GM21825 (cell line): Measurements from ENCODE around the gene MUCL3.
"Not testable (repeated sequence)": the region's sequence is repeated elsewhere in the genome, so short reads cannot be mapped to it uniquely, and the experiment has no call there.

ENCODE experiments used
- ATAC-seq: cut with Tn5 transposase; IDR thresholded peaks from one replicate; pipeline ENCODE4 v1.9.1; 2021; ENCODE audit warnings: mild to moderate bottlenecking, moderate library complexity; ENCODE audit not compliant: unreplicated experiment

The MUCL3 gene

DNA sequence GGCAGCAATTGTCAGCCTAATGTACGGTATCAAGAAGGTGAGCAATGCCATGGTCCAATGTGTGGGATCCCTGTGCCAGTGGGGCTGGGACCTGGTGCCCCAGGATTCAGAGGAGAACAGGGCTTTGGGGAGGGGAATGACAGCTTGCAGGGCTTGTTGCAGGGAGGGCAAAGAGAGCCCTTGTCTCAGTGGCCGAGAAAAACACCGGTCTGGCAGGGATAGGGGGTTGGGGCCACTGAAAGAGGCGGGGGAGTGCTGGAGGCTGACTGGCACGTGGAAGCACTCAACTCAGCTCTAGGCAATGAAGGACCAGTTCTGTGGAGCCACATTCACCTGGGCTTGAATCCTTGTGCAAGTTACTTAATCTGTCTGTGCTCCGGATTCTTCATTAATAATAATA is 3.5 kb upstream of the MUCL3 start:
- no peak for ATAC-seq

DNA sequence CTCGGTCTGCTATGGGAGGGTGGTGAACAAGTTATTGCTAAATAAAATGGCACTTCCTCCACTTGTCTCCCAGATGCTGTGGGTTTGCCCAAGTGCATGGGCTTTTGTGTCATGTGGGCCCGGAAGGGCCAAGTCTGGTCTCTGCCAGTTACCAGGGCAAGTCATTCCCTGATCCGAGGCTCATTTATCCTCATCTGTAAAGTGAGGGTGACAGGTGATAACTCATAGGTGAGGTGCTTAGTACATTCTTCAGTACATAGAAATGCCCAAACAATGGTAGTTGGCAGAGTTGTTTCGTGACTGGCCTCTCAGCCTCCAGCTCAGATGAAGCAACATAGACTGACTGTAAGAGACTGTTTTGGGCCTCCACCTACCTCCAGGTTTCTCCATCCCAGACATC is 2.0 kb upstream of the MUCL3 start:
- no peak for ATAC-seq

- ATAC-seq, result no peak
Measured at GRCh38 chr6:30939473-30939872, 1.3 kb upstream of the MUCL3 start.

- ATAC-seq, result no peak
Measured at GRCh38 chr6:30942338-30943060, 1.7 kb downstream of the MUCL3 start.

GRCh38 chr6:30944051-30944450 is 3.3 kb downstream of the MUCL3 start:
- ATAC-seq, result no peak

DNA sequence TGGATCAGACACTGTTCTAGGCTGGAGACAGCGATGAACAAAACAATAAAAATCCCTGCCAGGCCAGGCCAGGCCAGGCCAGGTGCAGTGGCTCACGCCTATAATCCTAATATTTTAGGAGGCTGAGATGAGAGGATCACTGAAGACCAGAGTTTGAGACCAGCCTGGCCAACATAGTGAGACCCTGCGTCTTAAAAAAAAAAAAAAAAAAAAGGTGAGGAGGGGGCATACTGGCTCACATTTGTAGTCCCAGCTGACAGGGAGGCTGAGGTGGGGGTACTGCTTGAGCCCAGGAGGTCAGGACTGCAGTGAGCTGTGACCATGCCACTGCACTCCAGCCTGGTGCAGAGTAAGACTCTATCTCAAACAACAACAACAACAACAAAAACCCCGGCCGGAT is 4.5 kb downstream of the MUCL3 start:
- no peak for ATAC-seq

DNA sequence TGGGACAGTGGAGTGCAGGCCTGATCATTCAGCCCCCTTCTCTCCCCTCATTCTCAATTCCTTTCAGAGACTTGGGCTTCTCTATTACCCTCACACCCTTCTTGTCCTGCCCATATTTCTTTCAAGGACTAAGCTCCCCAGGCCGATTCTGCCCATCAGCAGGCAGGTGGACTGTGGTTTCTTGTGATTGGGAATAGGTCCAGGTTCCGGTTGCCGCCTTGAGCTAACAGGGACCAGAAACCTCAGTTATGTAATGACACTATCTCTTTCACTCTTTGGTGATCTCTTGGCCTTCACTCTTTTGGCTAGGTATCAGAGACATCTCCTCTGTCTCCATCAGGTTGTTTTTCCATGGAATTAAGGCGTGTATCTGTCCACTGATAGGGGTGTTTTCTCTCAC is 6.5 kb downstream of the MUCL3 start:
- ATAC-seq, result no peak

DNA sequence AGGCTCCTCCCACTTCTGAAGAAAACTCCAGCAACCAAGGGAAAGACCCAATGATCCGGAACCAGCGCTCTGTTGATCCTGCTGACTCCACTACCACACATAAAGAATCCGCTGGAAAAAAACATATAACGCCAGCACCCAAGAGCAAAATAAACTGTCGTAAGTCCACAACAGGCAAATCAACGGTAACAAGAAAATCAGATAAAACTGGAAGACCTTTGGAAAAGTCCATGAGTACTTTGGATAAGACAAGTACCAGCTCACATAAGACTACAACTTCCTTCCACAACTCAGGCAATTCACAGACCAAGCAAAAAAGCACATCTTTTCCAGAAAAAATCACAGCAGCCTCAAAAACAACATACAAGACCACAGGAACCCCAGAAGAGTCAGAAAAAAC is 8.0 kb downstream of the MUCL3 start:
- no peak for ATAC-seq

DNA sequence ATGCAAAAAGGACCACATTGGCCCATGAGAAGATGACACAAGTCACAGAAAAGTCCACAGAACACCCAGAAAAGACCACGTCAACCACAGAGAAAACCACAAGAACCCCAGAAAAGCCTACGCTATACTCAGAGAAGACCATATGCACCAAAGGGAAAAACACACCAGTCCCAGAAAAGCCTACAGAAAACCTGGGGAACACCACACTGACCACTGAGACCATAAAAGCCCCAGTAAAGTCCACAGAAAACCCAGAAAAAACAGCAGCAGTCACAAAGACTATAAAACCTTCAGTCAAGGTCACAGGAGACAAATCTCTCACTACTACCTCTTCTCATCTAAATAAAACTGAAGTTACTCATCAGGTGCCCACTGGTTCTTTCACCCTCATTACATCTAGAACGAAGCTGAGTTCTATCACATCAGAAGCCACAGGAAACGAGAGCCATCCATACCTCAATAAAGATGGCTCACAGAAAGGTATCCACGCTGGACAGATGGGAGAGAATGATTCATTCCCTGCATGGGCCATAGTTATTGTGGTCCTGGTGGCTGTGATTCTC is 11.2 kb downstream of the MUCL3 start:
- ATAC-seq, result no peak

DNA sequence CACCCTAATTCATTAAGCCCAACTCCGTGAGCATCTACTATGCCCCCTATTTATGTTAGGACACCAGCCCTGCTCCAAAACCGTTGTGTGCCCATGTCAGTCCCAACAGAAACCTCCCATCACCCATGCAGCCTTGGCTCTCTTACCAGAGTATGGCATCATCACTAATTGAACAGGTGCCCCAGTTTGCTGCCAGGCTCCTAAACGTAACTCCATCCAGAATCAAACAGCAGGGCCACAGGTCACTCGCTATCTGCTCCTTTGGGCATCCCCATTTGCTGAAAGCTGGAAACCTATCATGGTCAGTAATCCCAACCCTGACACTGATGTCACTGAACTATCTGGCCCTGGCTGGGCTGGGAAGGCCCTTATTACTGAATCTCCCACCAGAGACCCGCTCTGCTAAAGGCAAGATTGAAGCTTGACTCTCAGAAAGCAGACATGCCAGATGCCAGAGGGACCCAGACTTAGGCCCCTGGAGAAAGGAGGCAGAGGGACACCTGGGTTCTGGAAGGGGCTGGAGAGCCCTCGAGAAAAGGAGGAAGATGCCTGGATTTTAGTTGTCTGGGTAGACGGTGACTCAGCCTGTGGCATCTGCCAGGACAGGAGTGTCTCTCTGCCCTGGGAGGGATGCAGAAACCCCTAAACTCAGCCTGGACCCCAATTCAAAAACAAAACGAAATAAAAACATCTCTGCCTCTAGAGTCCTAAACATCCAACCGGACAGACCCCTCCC is 14.0 kb downstream of the MUCL3 start:
- ATAC-seq, result no peak

GRCh38 chr6:30955367-30956042 is 14.7 kb downstream of the MUCL3 start:
- peak; percentile 61 for ATAC-seq

DNA sequence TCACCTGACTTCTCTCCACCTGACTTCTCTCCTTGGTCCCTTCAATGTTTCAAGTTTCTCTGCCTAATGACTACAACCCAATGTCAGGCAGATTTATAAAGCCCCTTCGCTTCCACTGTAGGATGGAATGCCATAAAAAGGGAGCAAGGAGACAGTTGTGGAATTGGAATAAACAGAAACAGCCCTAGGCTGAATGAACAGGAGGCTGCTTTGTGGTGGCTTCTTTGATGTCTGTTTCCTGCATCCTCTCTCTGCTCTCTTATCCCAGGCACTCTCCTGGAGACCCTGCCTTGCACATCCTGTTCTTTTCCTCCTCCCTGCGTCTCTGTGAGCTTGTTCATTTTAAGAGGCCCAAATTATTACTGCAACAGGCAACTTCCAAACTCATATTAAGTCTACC is 16.9 kb downstream of the MUCL3 start:
- no peak for ATAC-seq

DNA sequence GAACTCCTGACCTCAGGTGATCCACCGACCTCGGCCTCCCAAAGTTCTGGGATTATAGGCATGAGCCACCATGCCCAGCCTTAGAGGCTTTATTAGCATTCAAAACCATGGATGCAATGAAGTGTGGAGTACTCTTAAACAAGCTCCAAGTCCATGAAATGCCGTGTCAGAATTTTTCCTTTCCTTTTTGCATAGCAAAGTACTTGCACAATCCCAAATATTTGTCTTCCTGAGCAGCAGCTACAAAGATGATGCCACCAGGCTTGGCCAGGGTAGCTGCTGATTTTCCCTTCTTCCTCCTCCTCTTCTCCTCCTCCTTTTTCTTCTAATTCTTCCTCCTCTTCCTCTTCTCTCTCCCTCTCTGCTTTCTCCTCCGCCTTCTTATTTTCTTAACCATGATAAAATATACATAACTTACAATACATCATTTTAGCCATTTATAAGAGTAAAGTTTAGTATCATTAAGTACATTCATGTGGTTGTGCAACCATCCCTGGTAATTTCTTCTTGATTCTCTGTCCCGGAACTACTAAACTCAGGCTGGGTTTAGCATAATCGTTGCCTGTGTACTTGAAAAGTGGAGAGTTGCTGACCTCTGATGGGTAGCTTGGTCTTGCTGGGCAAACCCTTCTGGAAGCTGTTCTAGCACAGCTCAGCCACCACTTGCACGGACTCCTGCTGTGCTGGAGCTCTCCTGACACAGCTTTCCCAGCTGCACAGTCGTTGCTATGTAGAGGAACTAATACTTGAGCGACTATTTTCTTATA is 20.3 kb downstream of the MUCL3 start:
- ATAC-seq, result no peak

GRCh38 chr6:30962716-30963115 is 21.9 kb downstream of the MUCL3 start:
- ATAC-seq, result no peak

DNA sequence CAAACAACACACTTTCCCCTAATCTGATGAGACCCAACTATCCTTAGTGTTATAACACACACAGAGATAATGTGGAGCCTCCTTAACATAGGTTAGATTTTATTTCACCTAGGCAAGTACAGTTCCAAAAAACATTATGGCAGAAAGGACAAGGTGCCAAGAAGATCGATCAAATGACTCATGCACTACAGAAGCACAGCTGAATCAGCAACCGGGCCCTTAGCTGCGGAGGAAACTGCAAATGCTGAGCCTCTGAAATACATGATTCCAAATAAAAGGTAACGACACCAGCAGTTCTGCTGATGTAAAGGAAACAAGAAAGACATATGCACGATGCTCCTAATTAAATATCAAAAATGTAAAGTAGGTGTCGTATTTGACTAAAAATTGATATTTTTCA is 22.9 kb downstream of the MUCL3 start:
- no peak for ATAC-seq

GRCh38 chr6:30964075-30964474 is 23.3 kb downstream of the MUCL3 start:
- no peak for ATAC-seq

GRCh38 chr6:30965140-30965601 is 24.4 kb downstream of the MUCL3 start:
- ATAC-seq, result no peak

DNA sequence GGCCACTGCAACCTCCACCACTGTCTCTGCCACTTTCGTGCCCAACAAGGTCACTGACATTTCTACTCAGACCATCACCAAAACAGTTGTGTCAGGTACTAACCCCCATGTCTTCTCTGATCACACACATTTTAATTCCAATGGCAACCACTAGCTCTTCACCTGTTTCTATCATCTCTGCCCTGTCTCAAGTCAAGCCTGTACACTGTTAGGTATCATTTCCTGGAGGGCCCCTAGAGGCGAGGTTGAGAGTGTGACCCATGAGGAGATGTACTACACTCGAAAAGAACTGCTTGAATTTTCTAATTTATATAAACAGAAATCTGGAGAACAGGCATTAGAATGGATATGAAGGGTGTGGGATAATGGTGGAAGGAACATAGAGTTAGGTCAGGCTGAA is 25.4 kb downstream of the MUCL3 start:
- ATAC-seq, result no peak

GRCh38 chr6:30969171-30969570 is 28.4 kb downstream of the MUCL3 start:
- not testable (repeated sequence) for ATAC-seq

DNA sequence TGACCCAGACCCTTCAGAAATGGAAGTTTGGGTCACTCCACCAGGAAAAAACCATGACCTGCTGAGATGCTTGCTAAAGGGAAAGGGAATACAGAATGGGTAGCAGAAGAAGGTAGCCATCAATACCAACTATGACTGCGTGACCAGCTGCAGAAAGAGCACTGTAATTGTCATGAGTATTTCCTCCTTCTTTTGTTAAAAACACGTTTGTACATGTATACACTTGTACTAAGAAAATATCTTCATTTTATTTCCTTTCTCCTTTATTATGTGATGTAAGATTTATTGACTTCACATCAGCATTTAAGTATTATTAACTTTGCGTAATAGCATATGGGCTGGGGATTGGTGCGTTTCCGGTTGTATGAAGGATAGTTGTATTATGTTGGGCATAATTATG is 30.2 kb downstream of the MUCL3 start:
- ATAC-seq, result no peak

- no peak for ATAC-seq
Measured at GRCh38 chr6:30972816-30973215, 32.0 kb downstream of the MUCL3 start.
